GM18520 (cell line): ENCODE measurements around the gene LMF1.

ENCODE experiments used
- ATAC-seq: cut with Tn5 transposase; IDR thresholded peaks from one replicate; pipeline ENCODE4 v1.9.1; 2021; ENCODE audit not compliant: unreplicated experiment

Gene LMF1

GRCh38 chr16:817001-817906, 153.5 kb downstream of the LMF1 start:
- ATAC-seq = no peak

- no peak for ATAC-seq
These were observed 154.9 kb downstream of the LMF1 start for GRCh38 chr16:815861-816260.

GRCh38 chr16:814974-815373, 155.8 kb downstream of the LMF1 start:
- no peak for ATAC-seq

- ATAC-seq = no peak
These were observed 156.8 kb downstream of the LMF1 start for GRCh38 chr16:813916-814412.

GRCh38 chr16:813204-813915, 157.4 kb downstream of the LMF1 start:
- ATAC-seq = no peak

GRCh38 chr16:808085-808386, 162.7 kb downstream of the LMF1 start:
- ATAC-seq = no peak

- peak; percentile 85 for ATAC-seq
These were observed 163.3 kb downstream of the LMF1 start for GRCh38 chr16:807347-808084.

GRCh38 chr16:805474-805873, 165.3 kb downstream of the LMF1 start:
- ATAC-seq = no peak

GRCh38 chr16:804193-805048, 166.4 kb downstream of the LMF1 start:
- no peak for ATAC-seq

GRCh38 chr16:803754-804080, 167.1 kb downstream of the LMF1 start:
- ATAC-seq = no peak
